Activated CD8-positive, alpha-beta T cell treated with anti-CD3 and anti-CD28 coated beads for 36 hours (primary cell): ENCODE data around the gene CREB3L1. TPM values are rescaled to one million over a fixed set of nuclear protein-coding genes. Genes with fewer than 3 reads are reported as not detected.

Experiments used
- ATAC-seq: fragments of 200-7000 bp; cut with Tn5 transposase; one replicate; pipeline ENCODE4 v1.10.0; 2021; ENCODE audit warnings: mild to moderate bottlenecking, moderate library complexity
- CTCF ChIA-PET: fragments of 350-600 bp; sonication (Branson Sonifier 250); formaldehyde crosslinking; loops from one replicate; lab custom pipeline; 2021; ENCODE audit warnings: antibody characterized with exemption; lab: Charles Lee
- POLR2A ChIA-PET: fragments of 350-600 bp; sonication (Branson Sonifier 250); formaldehyde crosslinking; loops from one replicate; lab custom pipeline; 2021; ENCODE audit warnings: antibody characterized with exemption; lab: Charles Lee
- DNase-seq: peaks from one replicate; pipeline ENCODE4 v3.0.0-alpha.2; 2020
- H3K27ac Mint-ChIP-seq: one replicate; pipeline ENCODE4 v1.8.0; 2021; ENCODE audit warnings: mild to moderate bottlenecking, mixed read lengths
- H3K27me3 Mint-ChIP-seq: one replicate; pipeline ENCODE4 v1.8.0; 2021; ENCODE audit warnings: mixed read lengths
- H3K36me3 Mint-ChIP-seq: one replicate; pipeline ENCODE4 v1.8.0; 2021; ENCODE audit warnings: low read depth, mixed read lengths
- H3K4me1 Mint-ChIP-seq: one replicate; pipeline ENCODE4 v1.8.0; 2021; ENCODE audit warnings: low read depth, mixed read lengths
- H3K4me3 Mint-ChIP-seq: one replicate; pipeline ENCODE4 v1.8.0; 2021; ENCODE audit warnings: mild to moderate bottlenecking, moderate library complexity, mixed read lengths
- H3K9me3 Mint-ChIP-seq: one replicate; pipeline ENCODE4 v1.8.0; 2021; ENCODE audit warnings: mixed read lengths
- CTCF ChIP-seq: fragments of 200-600 bp; IDR thresholded peaks from one replicate; pipeline ENCODE4 v1.8.0; 2022; ENCODE audit warnings: antibody characterized with exemption, mild to moderate bottlenecking
- intact Hi-C: fragments of 100-400 bp; cut with micrococcal nuclease; formaldehyde crosslinking; loops from one replicate; pipeline ENCODE4 v1.10.0; 2022
- total RNA-seq, 2 experiments: library from RNA; stranded (reverse); gene quantifications; one replicate each; pipeline ENCODE4 v1.2.3, GENCODE V29; 2021

Gene CREB3L1
- total RNA-seq, 2 experiments from 2014 or later, result not detected

- peaks cover 26% of the 10 kb centered on the region for H3K4me1 Mint-ChIP-seq
- H3K9me3 Mint-ChIP-seq, result no peaks in the 10 kb centered on the region
- DNase-seq, result no peak
- H3K27me3 Mint-ChIP-seq, result peaks cover 16% of the 10 kb centered on the region
- ChIA-PET CTCF (interaction anchor here (1.2 to 9.6 kb wide), 4 partner anchors 76 to 119 kb away, joined by 3 to 382 read pairs (median 22); no protein-coding TSS in a partner anchor), POLR2A (no interaction called here)
- TF ChIP-seq CTCF, result no peak
- no peak for ATAC-seq
- peak overlapping the region; percentile 90 for H3K27ac Mint-ChIP-seq
- intact Hi-C loops, result loop anchor here (5.0 to 10.0 kb wide), 2 partner anchors 70 to 112 kb away; partner anchors contain the start of gene PHF21A
- H3K4me3 Mint-ChIP-seq, result peak overlapping the region; percentile 74
- H3K36me3 Mint-ChIP-seq, result no peaks in the 10 kb centered on the region
These were observed 40.6 kb upstream of the CREB3L1 start for GRCh38 chr11:46236918-46237247.

- H3K27ac Mint-ChIP-seq, result peak overlapping the region; percentile 90
- peak overlapping the region; percentile 74 for H3K4me3 Mint-ChIP-seq
- peaks cover 31% of the 10 kb centered on the region for H3K4me1 Mint-ChIP-seq
- no peaks in the 10 kb centered on the region for H3K9me3 Mint-ChIP-seq
- POLR2A ChIA-PET, result interaction anchor here (1.2 to 2.9 kb wide), 4 partner anchors 40 to 131 kb away, joined by 3 to 11 read pairs (median 6); partner anchors contain the start of gene CREB3L1
- CTCF ChIA-PET, result interaction anchor here (0.8 to 9.6 kb wide), 18 partner anchors 8 to 380 kb away, joined by 3 to 382 read pairs (median 8); partner anchors contain the start of gene ATG13
- peaks cover 16% of the 10 kb centered on the region for H3K27me3 Mint-ChIP-seq
- intact Hi-C loops, result loop anchor here (5.0 to 10.0 kb wide), 2 partner anchors 70 to 113 kb away; partner anchors contain the start of gene PHF21A
- H3K36me3 Mint-ChIP-seq, result no peaks in the 10 kb centered on the region
- ATAC-seq (peak; percentile 52), DNase-seq (peak; percentile 75)
- TF ChIP-seq CTCF, result no peak
These were observed 40.0 kb upstream of the CREB3L1 start for GRCh38 chr11:46237248-46238077.

- Mint-ChIP-seq H3K27ac (peak overlapping the region; percentile 61), H3K36me3 (no peaks in the 10 kb centered on the region), H3K4me3 (peak overlapping the region; percentile 60), H3K9me3 (no peaks in the 10 kb centered on the region), H3K27me3 (peaks cover 16% of the 10 kb centered on the region), H3K4me1 (peaks cover 35% of the 10 kb centered on the region)
- ChIA-PET CTCF (interaction anchor here (0.6 to 9.6 kb wide), 31 partner anchors 8 to 396 kb away, joined by 3 to 382 read pairs (median 5); partner anchors contain the start of gene ATG13), POLR2A (interaction anchor here (0.8 to 2.9 kb wide), 8 partner anchors 29 to 380 kb away, joined by 3 to 11 read pairs (median 4); partner anchors contain the start of gene CREB3L1)
- DNase-seq (peak; percentile 79), ATAC-seq (peak; percentile 55)
- intact Hi-C loops, result loop anchor here (5.0 to 10.0 kb wide), 2 partner anchors 69 to 114 kb away; partner anchors contain the start of gene PHF21A
- no peak for TF ChIP-seq CTCF
These were observed 39.1 kb upstream of the CREB3L1 start for GRCh38 chr11:46238078-46238966.

GRCh38 chr11:46238967-46239800, 38.3 kb upstream of the CREB3L1 start:
- H3K27me3 Mint-ChIP-seq, result peaks cover 16% of the 10 kb centered on the region
- DNase-seq (peak; percentile 84), ATAC-seq (peak; percentile 66)
- ChIA-PET POLR2A (interaction anchor here (0.8 to 2.9 kb wide), 8 partner anchors 30 to 379 kb away, joined by 3 to 11 read pairs (median 3); partner anchors contain the start of gene CREB3L1), CTCF (interaction anchor here (0.5 to 9.6 kb wide), 46 partner anchors 9 to 1130 kb away, joined by 3 to 382 read pairs (median 4); partner anchors contain the start of genes ATG13 and CREB3L1)
- no peaks in the 10 kb centered on the region for H3K36me3 Mint-ChIP-seq
- intact Hi-C loops, result loop anchor here (5.0 to 10.0 kb wide), 2 partner anchors 68 to 114 kb away; partner anchors contain the start of gene PHF21A
- peaks cover 37% of the 10 kb centered on the region for H3K4me1 Mint-ChIP-seq
- H3K9me3 Mint-ChIP-seq, result no peaks in the 10 kb centered on the region
- H3K4me3 Mint-ChIP-seq, result peak overlapping the region; percentile 60
- H3K27ac Mint-ChIP-seq, result no peak overlapping the region
- peak; percentile 96 for TF ChIP-seq CTCF
